ENCODE data around the gene CMSS1.

The CMSS1 gene

GRCh38 chr3:99923873-99924272 is 106.2 kb downstream of the CMSS1 start:
- no peak overlapping the region for H3K4me2 ChIP-seq (ENCODE audit: low read length)
- TF ChIP-seq CTCF (IDR thresholded peaks at IDR 0.05; ENCODE audit: low read length), result no peak
- TF ChIP-seq EZH2 (IDR thresholded peaks at IDR 0.05; ENCODE audit: borderline replicate concordance, low read length), result no peak
- no peaks in the 10 kb centered on the region for H4K20me1 ChIP-seq (ENCODE audit: insufficient read depth, low read length)
- no peaks in the 10 kb centered on the region for H3K36me3 ChIP-seq (ENCODE audit: insufficient read depth, low read length)
- no peaks in the 10 kb centered on the region for H3K9me3 ChIP-seq (ENCODE audit: low read length)
- H3K27ac ChIP-seq (ENCODE audit: low read depth, low read length, poor library complexity, severe bottlenecking), result no peak overlapping the region
- H3K9me2 ChIP-seq (ENCODE audit: low read depth, low read length), result no peaks in the 10 kb centered on the region
- H3K4me3 ChIP-seq (ENCODE audit: low read depth, low read length, poor library complexity, severe bottlenecking), result no peak overlapping the region
- no peak overlapping the region for H3K9ac ChIP-seq (ENCODE audit: low read length)
- H3F3A ChIP-seq (ENCODE audit: insufficient read depth, low read length), result no peaks in the 10 kb centered on the region
- H3K79me2 ChIP-seq (ENCODE audit: insufficient read depth, low read length), result no peaks in the 10 kb centered on the region
- peaks cover 7% of the 10 kb centered on the region for H3K4me1 ChIP-seq (ENCODE audit: insufficient read depth, low read length, severe bottlenecking)
- H3K27me3 ChIP-seq (ENCODE audit: insufficient read depth, low read length), result no peaks in the 10 kb centered on the region
- no peak overlapping the region for H2AFZ ChIP-seq (ENCODE audit: low read length)

GRCh38 chr3:99925584-99926230 is 108.0 kb downstream of the CMSS1 start:
- H3K79me2 ChIP-seq (ENCODE audit: insufficient read depth, low read length), result no peaks in the 10 kb centered on the region
- no peaks in the 10 kb centered on the region for H3K9me3 ChIP-seq (ENCODE audit: low read length)
- H3K4me1 ChIP-seq (ENCODE audit: insufficient read depth, low read length, severe bottlenecking), result peaks cover 6% of the 10 kb centered on the region
- no peak overlapping the region for H3K27ac ChIP-seq (ENCODE audit: low read depth, low read length, poor library complexity, severe bottlenecking)
- H3K9ac ChIP-seq (ENCODE audit: low read length), result no peak overlapping the region
- H3K4me3 ChIP-seq (ENCODE audit: low read depth, low read length, poor library complexity, severe bottlenecking), result no peak overlapping the region
- no peaks in the 10 kb centered on the region for H3K9me2 ChIP-seq (ENCODE audit: low read depth, low read length)
- no peak overlapping the region for H2AFZ ChIP-seq (ENCODE audit: low read length)
- TF ChIP-seq EZH2 (IDR thresholded peaks at IDR 0.05; ENCODE audit: borderline replicate concordance, low read length) (no peak), CTCF (IDR thresholded peaks at IDR 0.05; ENCODE audit: low read length) (no peak)
- H3K27me3 ChIP-seq (ENCODE audit: insufficient read depth, low read length), result no peaks in the 10 kb centered on the region
- no peaks in the 10 kb centered on the region for H4K20me1 ChIP-seq (ENCODE audit: insufficient read depth, low read length)
- H3K4me2 ChIP-seq (ENCODE audit: low read length), result no peak overlapping the region
- no peaks in the 10 kb centered on the region for H3F3A ChIP-seq (ENCODE audit: insufficient read depth, low read length)
- H3K36me3 ChIP-seq (ENCODE audit: insufficient read depth, low read length), result no peaks in the 10 kb centered on the region

- H3K4me2 ChIP-seq (ENCODE audit: low read length), result no peak overlapping the region
- no peaks in the 10 kb centered on the region for H3K9me3 ChIP-seq (ENCODE audit: low read length)
- no peaks in the 10 kb centered on the region for H3K79me2 ChIP-seq (ENCODE audit: insufficient read depth, low read length)
- H3K4me3 ChIP-seq (ENCODE audit: low read depth, low read length, poor library complexity, severe bottlenecking), result no peak overlapping the region
- no peak overlapping the region for H3K9ac ChIP-seq (ENCODE audit: low read length)
- H3K27ac ChIP-seq (ENCODE audit: low read depth, low read length, poor library complexity, severe bottlenecking), result no peak overlapping the region
- H3F3A ChIP-seq (ENCODE audit: insufficient read depth, low read length), result no peaks in the 10 kb centered on the region
- H2AFZ ChIP-seq (ENCODE audit: low read length), result no peak overlapping the region
- H3K9me2 ChIP-seq (ENCODE audit: low read depth, low read length), result no peaks in the 10 kb centered on the region
- H3K4me1 ChIP-seq (ENCODE audit: insufficient read depth, low read length, severe bottlenecking), result no peaks in the 10 kb centered on the region
- no peaks in the 10 kb centered on the region for H3K27me3 ChIP-seq (ENCODE audit: insufficient read depth, low read length)
- no peaks in the 10 kb centered on the region for H3K36me3 ChIP-seq (ENCODE audit: insufficient read depth, low read length)
- TF ChIP-seq EZH2 (IDR thresholded peaks at IDR 0.05; ENCODE audit: borderline replicate concordance, low read length) (no peak), CTCF (IDR thresholded peaks at IDR 0.05; ENCODE audit: low read length) (no peak)
- no peaks in the 10 kb centered on the region for H4K20me1 ChIP-seq (ENCODE audit: insufficient read depth, low read length)
Measured at GRCh38 chr3:99927671-99928457, 110.2 kb downstream of the CMSS1 start.

Data from OCI-LY1 (cell line).